ENCODE results near the gene RAB3IL1. TPM values are rescaled to one million over a fixed set of nuclear protein-coding genes. Genes with fewer than 3 reads are reported as not detected.

RAB3IL1 gene
- total and polyA plus RNA-seq, 2 of the 13 experiments (the other 11 are each of a cell fraction or from before 2014, with no cell fraction given), result 1.2 to 2.0 TPM

DNA sequence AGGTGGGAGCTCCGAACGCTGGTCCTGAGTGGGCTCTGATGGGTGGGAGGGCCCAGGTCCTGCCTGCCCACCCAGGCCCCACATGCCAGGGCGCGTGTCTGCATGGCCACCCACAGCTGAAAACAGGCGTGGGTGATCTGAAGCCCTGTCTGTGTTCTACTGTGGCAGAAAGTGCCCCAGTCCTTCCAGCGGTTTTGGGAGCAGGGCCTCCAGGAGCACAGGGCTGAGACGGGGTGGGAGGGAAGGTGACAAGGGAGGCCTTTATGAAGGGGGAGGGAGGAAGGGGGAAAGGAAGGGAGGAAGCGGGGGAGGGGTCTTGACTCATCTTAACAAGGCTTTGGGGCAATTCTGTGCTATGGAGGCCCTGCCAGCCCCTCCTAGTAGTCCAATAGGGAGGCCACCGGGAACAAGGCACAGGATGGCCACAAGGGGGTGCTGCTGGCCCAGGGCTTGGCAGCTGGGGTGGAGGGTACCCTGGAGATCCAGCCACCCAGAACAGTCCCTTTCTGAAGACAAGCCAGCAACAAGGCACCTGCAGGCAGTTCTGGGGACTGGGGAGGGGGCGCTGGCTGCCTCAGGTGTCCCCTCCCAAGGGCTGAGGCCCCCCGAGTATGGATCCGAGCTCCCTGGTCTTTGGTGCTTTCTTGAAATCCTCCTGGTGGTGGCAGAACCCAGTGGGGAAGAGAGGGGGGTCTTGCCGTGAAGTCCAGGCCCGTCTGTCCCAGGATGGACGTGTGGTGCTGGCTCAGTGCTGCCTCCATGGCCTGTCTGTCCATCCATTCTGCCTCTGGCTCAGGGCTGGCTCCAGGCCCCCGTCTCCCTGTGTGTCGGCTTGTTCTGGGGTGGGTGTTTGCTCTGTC, 19.7 kb downstream of the RAB3IL1 start (continued):
- TF ChIP-seq, protein P1, sequence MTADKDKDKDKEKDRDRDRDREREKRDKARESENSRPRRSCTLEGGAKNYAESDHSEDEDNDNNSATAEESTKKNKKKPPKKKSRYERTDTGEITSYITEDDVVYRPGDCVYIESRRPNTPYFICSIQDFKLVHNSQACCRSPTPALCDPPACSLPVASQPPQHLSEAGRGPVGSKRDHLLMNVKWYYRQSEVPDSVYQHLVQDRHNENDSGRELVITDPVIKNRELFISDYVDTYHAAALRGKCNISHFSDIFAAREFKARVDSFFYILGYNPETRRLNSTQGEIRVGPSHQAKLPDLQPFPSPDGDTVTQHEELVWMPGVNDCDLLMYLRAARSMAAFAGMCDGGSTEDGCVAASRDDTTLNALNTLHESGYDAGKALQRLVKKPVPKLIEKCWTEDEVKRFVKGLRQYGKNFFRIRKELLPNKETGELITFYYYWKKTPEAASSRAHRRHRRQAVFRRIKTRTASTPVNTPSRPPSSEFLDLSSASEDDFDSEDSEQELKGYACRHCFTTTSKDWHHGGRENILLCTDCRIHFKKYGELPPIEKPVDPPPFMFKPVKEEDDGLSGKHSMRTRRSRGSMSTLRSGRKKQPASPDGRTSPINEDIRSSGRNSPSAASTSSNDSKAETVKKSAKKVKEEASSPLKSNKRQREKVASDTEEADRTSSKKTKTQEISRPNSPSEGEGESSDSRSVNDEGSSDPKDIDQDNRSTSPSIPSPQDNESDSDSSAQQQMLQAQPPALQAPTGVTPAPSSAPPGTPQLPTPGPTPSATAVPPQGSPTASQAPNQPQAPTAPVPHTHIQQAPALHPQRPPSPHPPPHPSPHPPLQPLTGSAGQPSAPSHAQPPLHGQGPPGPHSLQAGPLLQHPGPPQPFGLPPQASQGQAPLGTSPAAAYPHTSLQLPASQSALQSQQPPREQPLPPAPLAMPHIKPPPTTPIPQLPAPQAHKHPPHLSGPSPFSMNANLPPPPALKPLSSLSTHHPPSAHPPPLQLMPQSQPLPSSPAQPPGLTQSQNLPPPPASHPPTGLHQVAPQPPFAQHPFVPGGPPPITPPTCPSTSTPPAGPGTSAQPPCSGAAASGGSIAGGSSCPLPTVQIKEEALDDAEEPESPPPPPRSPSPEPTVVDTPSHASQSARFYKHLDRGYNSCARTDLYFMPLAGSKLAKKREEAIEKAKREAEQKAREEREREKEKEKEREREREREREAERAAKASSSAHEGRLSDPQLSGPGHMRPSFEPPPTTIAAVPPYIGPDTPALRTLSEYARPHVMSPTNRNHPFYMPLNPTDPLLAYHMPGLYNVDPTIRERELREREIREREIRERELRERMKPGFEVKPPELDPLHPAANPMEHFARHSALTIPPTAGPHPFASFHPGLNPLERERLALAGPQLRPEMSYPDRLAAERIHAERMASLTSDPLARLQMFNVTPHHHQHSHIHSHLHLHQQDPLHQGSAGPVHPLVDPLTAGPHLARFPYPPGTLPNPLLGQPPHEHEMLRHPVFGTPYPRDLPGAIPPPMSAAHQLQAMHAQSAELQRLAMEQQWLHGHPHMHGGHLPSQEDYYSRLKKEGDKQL (CRISPR knock-in tag; IDR thresholded peaks at IDR 0.05; ENCODE audit: low read depth), result no peak
- TF ChIP-seq CHCHD3 (CRISPR knock-in tag; IDR thresholded peaks at IDR 0.05) (no peak), SCMH1 (CRISPR knock-in tag; IDR thresholded peaks at IDR 0.05; ENCODE audit: borderline replicate concordance) (no peak), ZSCAN22 (CRISPR knock-in tag; IDR thresholded peaks at IDR 0.05) (no peak), MED8 (CRISPR knock-in tag; IDR thresholded peaks at IDR 0.05; ENCODE audit: insufficient replicate concordance) (no peak), ZBTB40 (IDR thresholded peaks at IDR 0.05) (no peak), ZBTB40 (CRISPR knock-in tag; IDR thresholded peaks at IDR 0.05) (no peak), ZSCAN21 (CRISPR knock-in tag; IDR thresholded peaks at IDR 0.05; ENCODE audit: borderline replicate concordance) (no peak), PRMT3 (CRISPR knock-in tag; IDR thresholded peaks at IDR 0.05; ENCODE audit: borderline replicate concordance, low read depth) (no peak)
